Neuronal stem cell (in vitro differentiated cells): ENCODE results near the gene HSP90AB1.

Experiments used
- DNase-seq: peaks from one replicate; pipeline ENCODE4 v3.0.0-alpha.2; 2013; ENCODE audit warnings: low spot score
- H2AFZ ChIP-seq: one replicate; pipeline ENCODE4 v1.6.1; 2013; ENCODE audit warnings: mild to moderate bottlenecking, low read length, inconsistent platforms
- H2AK5ac ChIP-seq: 2 replicates; pipeline ENCODE4 v1.6.1; 2013; ENCODE audit warnings: low read depth, mild to moderate bottlenecking, inconsistent platforms, low read length, moderate library complexity, mixed read lengths
- H2BK120ac ChIP-seq: 2 replicates; pipeline ENCODE4 v1.6.1; 2013; ENCODE audit warnings: low read depth, mild to moderate bottlenecking, inconsistent platforms, low read length, moderate library complexity, mixed read lengths
- H2BK12ac ChIP-seq: one replicate; pipeline ENCODE4 v1.6.1; 2013; ENCODE audit warnings: low read length, inconsistent platforms
- H2BK15ac ChIP-seq: 2 replicates; pipeline ENCODE4 v1.6.1; 2013; ENCODE audit warnings: mild to moderate bottlenecking, low read length, inconsistent platforms, mixed read lengths
- H2BK5ac ChIP-seq: one replicate; pipeline ENCODE4 v1.6.1; 2013; ENCODE audit warnings: inconsistent platforms, mild to moderate bottlenecking, low read length, moderate library complexity
- H3K14ac ChIP-seq: one replicate; pipeline ENCODE4 v1.6.1; 2013; ENCODE audit warnings: low read length, inconsistent platforms
- H3K18ac ChIP-seq: 2 replicates; pipeline ENCODE4 v1.6.1; 2013; ENCODE audit warnings: low read length, inconsistent platforms
- H3K23ac ChIP-seq: 2 replicates; pipeline ENCODE4 v1.6.1; 2013; ENCODE audit warnings: low read depth, mild to moderate bottlenecking, mixed read lengths, low read length, inconsistent platforms; ENCODE audit not compliant: poor library complexity
- H3K27ac ChIP-seq: replicated peaks from 3 replicates; pipeline ENCODE4 v1.5.1; 2013; ENCODE audit warnings: low read length, inconsistent platforms
- H3K27me3 ChIP-seq, 3 experiments: 2 replicates each; pipeline ENCODE4 v1.6.1; 2013; ENCODE audit warnings: low read length in 3 of 3, mild to moderate bottlenecking in 2 of 3, inconsistent platforms in 1 of 3, low read depth in 1 of 3, mixed read lengths in 1 of 3, moderate library complexity in 1 of 3; ENCODE audit not compliant: control insufficient read depth in 3 of 3, insufficient read depth in 3 of 3
- H3K36me3 ChIP-seq, 2 donors: replicated peaks in 1 of 2; 2 replicates each; pipeline ENCODE4 v1.6.1; 2013; ENCODE audit warnings: low read length in 2 of 2; ENCODE audit not compliant: control insufficient read depth in 2 of 2, insufficient read depth in 2 of 2
- H3K4ac ChIP-seq: 2 replicates; pipeline ENCODE4 v1.6.1; 2013; ENCODE audit warnings: inconsistent platforms, mild to moderate bottlenecking, low read length, moderate library complexity
- H3K4me1 ChIP-seq, 2 donors: 1 replicate in 1 of 2; 2 replicates in 1 of 2; pipeline ENCODE4 v1.6.1; 2013; ENCODE audit warnings: low read length in 2 of 2, low read depth in 1 of 2; ENCODE audit not compliant: control insufficient read depth in 2 of 2, insufficient read depth in 1 of 2
- H3K4me2 ChIP-seq: one replicate; pipeline ENCODE4 v1.6.1; 2013; ENCODE audit warnings: mild to moderate bottlenecking, low read length, inconsistent platforms; ENCODE audit not compliant: insufficient read depth, poor library complexity, severe bottlenecking
- H3K4me3 ChIP-seq, 2 donors: 2 replicates each; pipeline ENCODE4 v1.5.1; 2013; ENCODE audit warnings: low read length in 2 of 2, mild to moderate bottlenecking in 2 of 2, inconsistent platforms in 1 of 2, moderate library complexity in 1 of 2
- H3K79me1 ChIP-seq: one replicate; pipeline ENCODE4 v1.6.1; 2013; ENCODE audit warnings: low read depth, mild to moderate bottlenecking, inconsistent platforms, low read length, moderate library complexity
- H3K9ac ChIP-seq: one replicate; pipeline ENCODE4 v1.6.1; 2013; ENCODE audit warnings: mild to moderate bottlenecking, low read depth, low read length, inconsistent platforms; ENCODE audit not compliant: poor library complexity
- H3K9me3 ChIP-seq, 2 donors: replicated peaks in 1 of 2; 2 replicates each; pipeline versions ENCODE3 to v1.6.1; 2013; ENCODE audit warnings: low read length in 2 of 2, mild to moderate bottlenecking in 2 of 2, inconsistent platforms in 1 of 2, low read depth in 1 of 2, mixed read lengths in 1 of 2, moderate library complexity in 1 of 2; ENCODE audit not compliant: control insufficient read depth in 2 of 2, insufficient read depth in 1 of 2
- H4K8ac ChIP-seq: one replicate; pipeline ENCODE4 v1.6.1; 2013; ENCODE audit warnings: low read depth, mild to moderate bottlenecking, inconsistent platforms, low read length, moderate library complexity
- H4K91ac ChIP-seq: one replicate; pipeline ENCODE4 v1.6.1; 2013; ENCODE audit warnings: low read length, low read depth, mild to moderate bottlenecking, inconsistent platforms; ENCODE audit not compliant: poor library complexity
- WGBS, 2 donors: extraction: QIAGEN DNeasy Blood & Tissue Kit; methylation state at CpG; one replicate each; pipeline ENCODE4 v1.1.7; 2013; ENCODE audit warnings: missing lambda C conversion rate in 2 of 2, mixed read lengths in 1 of 2; ENCODE audit not compliant: insufficient read length in 2 of 2, insufficient replicate concordance in 1 of 2; ENCODE audit errors: extremely low coverage in 2 of 2; 5-methylcytosine and 5-hydroxymethylcytosine counted together

The HSP90AB1 gene

DNA sequence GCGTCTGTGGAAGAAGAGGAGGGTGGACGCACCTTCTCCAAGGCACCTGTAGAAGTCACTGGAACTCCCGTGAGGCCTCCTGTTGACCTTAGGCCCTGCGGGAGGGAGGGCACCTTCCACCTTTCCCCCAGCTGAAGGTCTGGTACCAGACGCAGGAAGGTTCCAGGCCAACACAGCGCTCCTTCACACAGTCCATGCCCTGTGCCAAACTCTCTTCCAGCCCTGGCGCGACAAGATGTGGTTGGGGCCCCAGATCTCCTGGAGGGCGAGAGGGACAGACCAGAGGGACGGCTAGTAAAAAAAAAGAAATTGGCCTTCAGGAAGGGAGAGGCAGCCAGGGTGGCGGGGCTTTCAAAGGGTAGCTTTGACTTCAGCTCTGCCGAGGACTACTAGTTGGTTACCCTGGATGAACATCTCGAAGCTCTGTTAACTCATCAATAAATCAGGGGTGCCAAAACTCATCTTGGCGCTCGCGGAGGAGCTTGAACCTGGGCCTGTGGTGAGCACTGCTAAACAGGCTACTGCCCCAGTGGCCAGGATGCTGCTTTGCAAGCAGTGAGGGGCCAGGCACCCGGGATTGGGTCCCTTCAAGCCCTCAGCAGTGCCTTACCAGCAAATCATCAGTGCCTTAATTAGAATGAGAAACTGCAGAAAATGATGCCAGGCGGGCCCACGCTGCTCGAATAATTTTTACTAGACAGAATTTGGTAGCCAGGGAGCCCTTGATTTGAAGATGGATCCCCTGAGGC, 51.3 kb downstream of the HSP90AB1 start:
- Histone ChIP-seq H3K9ac (peak overlapping the region; percentile 99), H3K14ac (no peak overlapping the region), H2BK12ac (no peak overlapping the region), H2AK5ac (peak overlapping the region; percentile 20), H4K8ac (no peak overlapping the region), H3K9me3 (no peaks in the 10 kb centered on the region), H3K27ac (no peak overlapping the region), H3K36me3 (peaks cover 31 to 45% of the 10 kb centered on the region in 2 donors), H3K79me1 (peaks cover 4% of the 10 kb centered on the region), H3K4ac (no peak overlapping the region), H2BK5ac (no peak overlapping the region), H3K23ac (peak overlapping the region; percentile 90), H4K91ac (no peak overlapping the region), H3K4me1 (peaks cover 3 to 9% of the 10 kb centered on the region in 2 donors), H2AFZ (peak overlapping the region; percentile 86), H2BK120ac (no peak overlapping the region), H2BK15ac (no peak overlapping the region), H3K4me2 (peak overlapping the region; percentile 97), H3K27me3 (peaks cover 0 to 17% (median 0%) of the 10 kb centered on the region in 3 experiments), H3K18ac (peak overlapping the region; percentile 94), H3K4me3 (peak overlapping the region; percentile 45 to 84)
- WGBS, 2 donors, result no CpG with 5 or more reads among the region's 20 CpGs
- no peak for DNase-seq

DNA sequence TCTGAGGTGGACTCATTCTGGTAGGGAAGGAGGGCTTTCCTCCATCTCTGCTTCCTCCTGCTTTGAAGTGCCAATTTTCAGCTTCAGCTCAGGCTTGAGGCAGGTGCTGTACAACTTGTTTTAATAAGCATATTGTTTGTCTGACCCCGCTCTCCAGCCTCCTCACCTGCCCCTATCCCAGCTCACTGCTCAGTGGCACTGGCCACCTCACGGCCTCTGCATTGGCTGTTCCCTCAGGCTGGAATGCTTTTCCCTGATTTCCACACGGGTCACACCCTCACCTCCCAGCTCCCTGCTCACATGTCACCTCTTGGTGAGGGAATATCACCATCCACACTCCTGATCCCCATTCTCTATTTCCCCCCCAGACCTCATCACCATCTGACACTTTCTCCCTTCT, 52.0 kb downstream of the HSP90AB1 start:
- DNase-seq, result no peak
- Histone ChIP-seq H3K36me3 (peaks cover 36 to 52% of the 10 kb centered on the region in 2 donors), H3K4me2 (no peak overlapping the region), H2BK5ac (no peak overlapping the region), H2BK120ac (no peak overlapping the region), H3K9me3 (no peaks in the 10 kb centered on the region), H2BK15ac (no peak overlapping the region), H4K91ac (no peak overlapping the region), H2AK5ac (no peak overlapping the region), H3K27me3 (peaks cover 0 to 17% (median 0%) of the 10 kb centered on the region in 3 experiments), H4K8ac (no peak overlapping the region), H3K23ac (no peak overlapping the region), H3K9ac (no peak overlapping the region), H2BK12ac (no peak overlapping the region), H3K14ac (no peak overlapping the region), H3K4ac (no peak overlapping the region), H3K79me1 (peaks cover 4% of the 10 kb centered on the region), H3K4me3 (no peak overlapping the region), H2AFZ (no peak overlapping the region), H3K18ac (no peak overlapping the region), H3K27ac (no peak overlapping the region), H3K4me1 (peaks cover 3 to 9% of the 10 kb centered on the region in 2 donors)
- no CpG with 5 or more reads among the region's 3 CpGs for WGBS, 2 donors

DNA sequence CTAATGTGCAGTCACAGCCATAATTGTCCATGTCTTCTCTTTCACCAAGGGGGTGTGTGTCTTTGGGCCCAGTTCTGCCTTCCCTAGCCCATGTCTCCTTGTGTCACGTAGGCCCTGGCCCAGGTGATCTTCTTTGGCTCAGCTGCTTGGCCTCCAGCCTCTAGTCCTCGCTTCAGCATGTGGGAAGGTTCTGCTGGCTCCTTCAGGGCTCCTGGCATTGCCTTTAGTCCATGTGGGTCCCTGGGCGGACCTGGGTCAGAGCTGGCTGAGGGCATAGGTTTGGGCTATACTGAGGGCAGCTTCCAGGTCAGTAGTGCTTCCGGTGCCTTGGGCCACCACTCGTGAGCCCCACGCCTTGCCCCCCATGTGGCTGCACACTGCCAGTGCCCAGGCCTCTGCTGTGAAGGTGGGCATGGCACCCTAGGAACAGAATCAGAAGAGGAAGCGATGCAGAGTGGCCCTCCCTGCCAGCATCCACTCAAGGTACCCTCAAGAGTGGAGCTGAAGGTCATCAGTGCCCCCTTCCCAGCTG, 53.5 kb downstream of the HSP90AB1 start:
- Histone ChIP-seq H3K4ac (no peak overlapping the region), H2BK15ac (no peak overlapping the region), H4K8ac (no peak overlapping the region), H3K79me1 (peaks cover 8% of the 10 kb centered on the region), H2BK5ac (no peak overlapping the region), H2BK120ac (no peak overlapping the region), H3K18ac (no peak overlapping the region), H3K9me3 (no peaks in the 10 kb centered on the region), H2BK12ac (no peak overlapping the region), H3K36me3 (peaks cover 49 to 66% of the 10 kb centered on the region in 2 donors), H3K4me2 (no peak overlapping the region), H3K27me3 (peaks cover 0 to 17% (median 0%) of the 10 kb centered on the region in 3 experiments), H2AFZ (no peak overlapping the region), H4K91ac (no peak overlapping the region), H3K14ac (no peak overlapping the region), H3K4me1 (peaks cover 3 to 12% of the 10 kb centered on the region in 2 donors), H2AK5ac (no peak overlapping the region), H3K9ac (no peak overlapping the region), H3K27ac (no peak overlapping the region), H3K4me3 (no peak overlapping the region), H3K23ac (no peak overlapping the region)
- no CpG with 5 or more reads among the region's 7 CpGs for WGBS, 2 donors
- DNase-seq, result no peak

DNA sequence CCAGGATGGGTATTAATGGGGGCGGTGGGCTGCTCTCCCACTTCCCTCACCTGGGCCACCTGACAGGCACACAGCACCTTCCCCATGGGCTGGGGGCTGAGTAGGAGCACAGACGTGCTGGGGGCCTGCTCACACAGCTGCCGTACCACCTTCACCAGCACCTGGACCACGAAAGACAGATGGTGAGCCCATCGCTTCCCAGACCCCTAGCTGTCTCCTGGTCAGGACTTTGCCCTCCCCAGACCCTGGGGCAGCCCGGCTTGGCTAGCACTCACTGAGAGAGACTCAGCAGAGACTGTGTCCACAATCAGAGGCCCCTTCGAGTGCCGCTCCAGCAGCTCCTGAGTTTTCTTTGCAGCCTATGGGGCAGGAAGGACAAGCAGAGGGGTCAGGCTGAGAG, 54.2 kb downstream of the HSP90AB1 start:
- Histone ChIP-seq H3K23ac (no peak overlapping the region), H3K4me2 (no peak overlapping the region), H3K4me3 (no peak overlapping the region), H3K36me3 (peaks cover 56 to 74% of the 10 kb centered on the region in 2 donors), H3K4me1 (peaks cover 3 to 12% of the 10 kb centered on the region in 2 donors), H3K79me1 (peaks cover 8% of the 10 kb centered on the region), H2BK12ac (no peak overlapping the region), H3K27ac (no peak overlapping the region), H4K91ac (no peak overlapping the region), H2AFZ (no peak overlapping the region), H3K4ac (no peak overlapping the region), H2AK5ac (no peak overlapping the region), H3K27me3 (peaks cover 0 to 12% (median 0%) of the 10 kb centered on the region in 3 experiments), H3K14ac (no peak overlapping the region), H2BK5ac (no peak overlapping the region), H3K18ac (no peak overlapping the region), H2BK15ac (no peak overlapping the region), H4K8ac (no peak overlapping the region), H3K9me3 (no peaks in the 10 kb centered on the region), H3K9ac (no peak overlapping the region), H2BK120ac (no peak overlapping the region)
- DNase-seq, result no peak
- no CpG with 5 or more reads among the region's 8 CpGs for WGBS, 2 donors
